ENCODE data around the gene PBXIP1. TPM values are rescaled to one million over a fixed set of nuclear protein-coding genes. Genes with fewer than 3 reads are reported as not detected.
"Not testable (repeated sequence)": the region's sequence is repeated elsewhere in the genome, so short reads cannot be mapped to it uniquely, and the experiment has no call there.

The PBXIP1 gene
- total RNA-seq, 8 experiments from 2014 or later, result 12.4 to 156 (median 30.8) TPM

DNA sequence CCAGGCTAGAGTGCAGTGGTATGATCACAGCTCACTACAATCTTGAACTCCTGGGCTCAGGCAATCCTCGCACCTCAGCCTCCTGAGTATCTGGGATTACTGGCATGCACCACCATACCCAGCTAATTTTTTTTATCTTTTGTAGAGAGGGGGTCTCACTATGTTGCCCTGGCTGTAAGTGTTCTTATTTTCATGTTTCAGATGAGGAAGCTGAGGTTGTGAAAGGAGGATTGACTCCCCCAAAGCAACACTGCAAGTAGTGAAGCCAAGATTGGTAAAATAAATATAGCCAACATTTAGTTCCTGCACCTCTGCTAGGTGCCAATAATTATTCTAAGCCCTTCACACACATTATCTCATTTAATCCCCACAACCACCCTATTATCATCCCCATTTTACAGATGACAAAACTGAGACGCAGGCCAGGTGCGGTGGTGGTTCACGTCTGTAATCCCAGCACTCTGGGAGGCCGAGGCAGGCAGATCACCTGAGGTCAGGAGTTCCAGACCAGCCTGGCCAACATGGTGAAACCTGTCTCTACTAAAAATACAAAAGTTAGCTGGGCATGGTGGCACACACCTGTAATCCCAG, 21.4 kb downstream of the PBXIP1 start:
- in situ Hi-C loops (cut with MboI; ENCODE audit: low pct_unique_long_range_greater_than_20kb in 2 of 9, low sequenced_read_pairs in 9 of 9, unreplicated experiment in 9 of 9), result no loop called here
- peaks cover 7 to 17% of the 10 kb centered on the region in 2 donors for H3K4me1 ChIP-seq (replicated peaks in 1 of 2)
- no peak overlapping the region for H3K4me3 ChIP-seq
- no peak for ATAC-seq (replicated peaks in 6 of 8)
- H3K27ac ChIP-seq, result no peak overlapping the region
- WGBS, 10 experiments, result 83 to 100% (median 94%) methylated on average over 1 to 5 of the region's 5 CpGs; no CpG with 5 or more reads in 5 of the 10 experiments

DNA sequence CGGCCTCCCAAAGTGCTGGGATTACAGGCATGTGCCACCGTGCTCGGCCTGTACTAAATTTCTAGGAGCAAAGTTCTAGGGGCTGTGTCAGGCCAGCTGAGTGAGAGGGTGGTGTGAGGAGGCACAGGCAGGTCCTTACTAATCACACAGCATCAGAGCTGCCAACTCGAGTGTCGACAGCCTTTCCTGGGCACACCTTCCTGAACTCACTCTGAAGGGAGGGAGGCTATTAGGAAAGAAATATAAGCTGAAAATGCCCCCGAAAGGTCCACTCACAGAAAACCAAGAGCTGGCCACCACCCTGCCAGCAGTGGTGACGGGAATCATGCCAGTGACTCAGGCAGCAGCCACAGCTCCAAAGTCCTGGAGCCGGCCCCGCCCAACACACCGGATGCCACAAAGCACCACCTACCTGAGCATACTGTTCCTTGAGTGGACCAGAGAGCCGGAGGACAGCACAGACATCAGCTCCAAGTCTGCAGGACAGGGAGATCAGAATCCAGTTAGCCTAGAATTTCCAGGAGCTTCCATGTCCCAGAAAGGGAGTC, 23.9 kb downstream of the PBXIP1 start:
- in situ Hi-C loops (cut with MboI; ENCODE audit: low pct_unique_long_range_greater_than_20kb in 2 of 9, low sequenced_read_pairs in 9 of 9, unreplicated experiment in 9 of 9), result no loop called here
- H3K4me1 ChIP-seq (replicated peaks in 1 of 2), result peaks cover 7 to 8% of the 10 kb centered on the region in 2 donors
- H3K27ac ChIP-seq, result no peak overlapping the region
- no peak for ATAC-seq (replicated peaks in 6 of 8)
- 82 to 100% (median 97%) methylated on average over 2 to 9 of the region's 11 CpGs; no CpG with 5 or more reads in 2 of the 10 experiments for WGBS, 10 experiments
- no peak overlapping the region for H3K4me3 ChIP-seq

DNA sequence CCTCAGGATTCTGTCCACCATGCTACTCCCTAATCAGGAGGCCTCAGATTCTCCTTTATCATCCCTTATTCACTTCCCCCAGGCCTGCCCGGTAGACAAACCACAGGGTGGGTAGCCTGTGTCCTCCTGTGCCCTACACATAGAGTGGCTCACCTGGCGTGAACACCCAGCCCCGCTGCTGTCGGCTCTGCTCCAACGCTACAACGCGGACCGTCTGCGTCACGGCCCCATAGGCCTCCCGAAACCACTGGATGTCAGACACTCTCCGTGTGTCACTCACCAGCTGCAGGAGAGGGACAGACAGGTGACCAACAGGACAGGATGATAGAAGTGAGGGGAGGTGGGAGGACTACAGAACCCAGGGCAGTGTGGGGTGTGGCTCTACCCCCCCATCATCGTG, 29.7 kb downstream of the PBXIP1 start:
- Histone ChIP-seq H3K27ac (no peak overlapping the region), H3K4me3 (no peak overlapping the region), H3K4me1 (replicated peaks in 1 of 2) (no peaks in the 10 kb centered on the region)
- no peak for ATAC-seq (replicated peaks in 6 of 8)
- WGBS, 10 experiments, result 59 to 100% (median 88%) methylated on average over 1 to 10 of the region's 13 CpGs; no CpG with 5 or more reads in 4 of the 10 experiments
- in situ Hi-C loops (cut with MboI; ENCODE audit: low pct_unique_long_range_greater_than_20kb in 2 of 9, low sequenced_read_pairs in 9 of 9, unreplicated experiment in 9 of 9), result no loop called here

DNA sequence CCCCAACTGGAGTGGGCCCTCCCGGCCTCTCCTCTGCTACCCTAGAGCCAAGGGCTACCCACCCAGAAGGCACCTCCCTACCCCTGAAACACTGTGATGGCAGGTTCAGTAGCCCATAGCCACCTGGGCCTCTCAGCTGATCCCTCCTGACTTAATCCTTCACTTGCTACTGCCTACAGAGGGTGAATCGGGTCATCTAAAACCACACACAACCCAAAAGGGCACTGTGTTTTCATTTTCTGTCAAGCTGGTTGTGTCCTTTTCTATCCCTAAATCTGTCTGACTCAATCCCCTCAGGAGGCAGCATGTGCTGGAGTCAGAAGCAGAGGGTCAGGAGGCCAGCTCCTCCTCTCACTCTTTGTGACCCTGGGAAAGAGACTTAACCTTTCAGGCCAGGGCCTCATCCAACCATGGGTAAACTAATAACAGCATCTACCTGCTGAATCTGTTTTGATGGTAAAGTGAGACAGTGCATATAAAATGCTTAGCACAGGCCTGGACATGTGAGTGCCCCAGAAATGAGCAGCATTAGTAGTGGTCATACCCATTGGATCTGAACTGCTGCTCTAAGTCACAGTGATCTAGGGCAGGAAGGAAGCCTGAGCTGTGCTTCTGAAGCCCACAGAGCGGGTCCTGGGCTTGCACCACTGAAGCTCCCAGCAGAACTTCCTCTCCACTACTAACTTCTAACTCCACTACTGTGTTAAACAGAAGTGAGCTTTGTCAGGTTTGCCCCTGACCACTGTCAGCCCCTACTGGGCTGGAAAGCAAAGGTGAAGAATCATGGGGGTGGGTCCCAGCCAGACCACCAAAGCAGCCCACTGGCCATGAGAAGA, 30.3 kb downstream of the PBXIP1 start:
- Histone ChIP-seq H3K4me3 (no peak overlapping the region), H3K4me1 (replicated peaks in 1 of 2) (no peaks in the 10 kb centered on the region), H3K27ac (no peak overlapping the region)
- in situ Hi-C loops (cut with MboI; ENCODE audit: low pct_unique_long_range_greater_than_20kb in 2 of 9, low sequenced_read_pairs in 9 of 9, unreplicated experiment in 9 of 9), result no loop called here
- ATAC-seq (replicated peaks in 6 of 8), result no peak
- 80 to 100% (median 100%) methylated on average over 1 to 2 of the region's 3 CpGs; no CpG with 5 or more reads in 4 of the 10 experiments for WGBS, 10 experiments

DNA sequence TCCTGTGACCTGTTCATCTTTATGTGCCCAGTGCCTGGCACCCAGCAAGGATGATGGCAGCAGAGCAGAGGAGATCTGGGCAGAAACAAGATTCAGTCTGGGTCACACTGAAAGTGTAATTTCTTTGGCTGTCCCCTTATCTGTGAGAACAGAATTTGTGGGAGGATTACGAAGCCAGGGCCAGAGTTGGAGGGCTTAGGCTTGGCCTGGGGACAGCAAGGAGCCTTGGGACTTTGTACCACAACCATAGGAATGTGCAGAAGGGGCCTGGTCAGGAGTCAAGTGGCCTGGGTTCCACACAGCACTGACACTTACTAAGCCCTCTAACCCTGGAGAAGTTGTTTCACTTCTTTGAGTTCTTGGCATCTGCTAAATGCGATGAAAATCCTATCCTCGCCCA, 32.2 kb downstream of the PBXIP1 start:
- Histone ChIP-seq H3K4me3 (no peak overlapping the region), H3K27ac (no peak overlapping the region), H3K4me1 (replicated peaks in 1 of 2) (no peaks in the 10 kb centered on the region)
- in situ Hi-C loops (cut with MboI; ENCODE audit: low pct_unique_long_range_greater_than_20kb in 2 of 9, low sequenced_read_pairs in 9 of 9, unreplicated experiment in 9 of 9), result loop anchor here in 1 of 9 experiments (25.0 kb wide), 1 partner anchor 111 kb away; no protein-coding TSS in a partner anchor
- ATAC-seq (replicated peaks in 6 of 8), result no peak
- 82 to 100% (median 100%) methylated on average over 1 to 3 of the region's 3 CpGs; no CpG with 5 or more reads in 3 of the 10 experiments for WGBS, 10 experiments

DNA sequence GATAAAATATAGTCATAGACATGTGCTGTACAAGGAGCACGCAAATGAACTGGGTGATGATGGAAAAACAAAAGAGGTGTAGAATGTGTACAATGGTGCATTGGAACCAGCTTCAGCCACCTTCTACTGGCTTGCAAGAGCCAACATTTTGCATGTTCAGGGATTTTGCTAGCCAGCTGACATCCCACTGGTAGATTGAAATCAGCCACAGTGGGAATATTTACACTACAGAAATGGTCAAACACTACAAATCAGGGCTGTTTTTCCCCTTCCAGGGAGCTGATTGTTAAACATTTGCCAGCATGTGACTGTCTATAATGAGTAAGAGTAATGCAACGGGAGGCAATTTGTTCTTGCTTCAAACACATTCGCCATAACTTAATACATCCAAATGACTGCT, 42.6 kb downstream of the PBXIP1 start:
- in situ Hi-C loops (cut with MboI; ENCODE audit: low pct_unique_long_range_greater_than_20kb in 2 of 9, low sequenced_read_pairs in 9 of 9, unreplicated experiment in 9 of 9), result loop anchor here in 1 of 9 experiments (25.0 kb wide), 1 partner anchor 101 kb away; no protein-coding TSS in a partner anchor
- peak in 4 of 8 experiments; percentile 24 to 79 (median 34) for ATAC-seq (replicated peaks in 6 of 8)
- H3K4me3 ChIP-seq, result no peak overlapping the region
- H3K4me1 ChIP-seq (replicated peaks in 1 of 2), result peaks cover 0 to 2% of the 10 kb centered on the region in 2 donors
- H3K27ac ChIP-seq, result no peak overlapping the region
- WGBS, 10 experiments, result 48 to 100% (median 71%) methylated on average over 1 to 3 of the region's 3 CpGs; no CpG with 5 or more reads in 1 of the 10 experiments

DNA sequence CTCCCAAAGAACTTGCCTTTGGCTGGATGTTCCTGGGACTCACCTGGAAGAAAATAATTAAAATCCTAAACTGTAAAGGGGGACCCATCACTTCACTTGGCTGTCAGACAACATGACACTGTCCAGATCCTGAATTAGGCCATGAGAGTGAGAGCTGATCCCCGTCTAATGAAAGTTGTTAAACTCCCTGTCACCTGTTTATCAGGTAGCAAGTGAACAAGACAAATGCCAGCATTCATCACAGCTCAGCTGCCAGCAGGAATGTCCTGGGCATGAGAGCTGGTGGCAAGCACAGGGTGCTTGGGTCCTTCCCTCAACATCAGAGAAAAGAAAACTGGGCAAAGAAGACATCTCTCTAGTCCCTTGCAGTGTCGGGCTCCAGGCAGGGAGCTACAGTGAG, 43.1 kb downstream of the PBXIP1 start:
- Histone ChIP-seq H3K4me3 (no peak overlapping the region), H3K27ac (no peak overlapping the region), H3K4me1 (replicated peaks in 1 of 2) (peaks cover 0 to 2% of the 10 kb centered on the region in 2 donors)
- no peak for ATAC-seq (replicated peaks in 6 of 8)
- in situ Hi-C loops (cut with MboI; ENCODE audit: low pct_unique_long_range_greater_than_20kb in 2 of 9, low sequenced_read_pairs in 9 of 9, unreplicated experiment in 9 of 9), result loop anchor here in 1 of 9 experiments (25.0 kb wide), 1 partner anchor 100 kb away; no protein-coding TSS in a partner anchor
- WGBS, 10 experiments, result 46 to 100% (median 83%) methylated on average over 1 to 2 of the region's 2 CpGs; no CpG with 5 or more reads in 3 of the 10 experiments

DNA sequence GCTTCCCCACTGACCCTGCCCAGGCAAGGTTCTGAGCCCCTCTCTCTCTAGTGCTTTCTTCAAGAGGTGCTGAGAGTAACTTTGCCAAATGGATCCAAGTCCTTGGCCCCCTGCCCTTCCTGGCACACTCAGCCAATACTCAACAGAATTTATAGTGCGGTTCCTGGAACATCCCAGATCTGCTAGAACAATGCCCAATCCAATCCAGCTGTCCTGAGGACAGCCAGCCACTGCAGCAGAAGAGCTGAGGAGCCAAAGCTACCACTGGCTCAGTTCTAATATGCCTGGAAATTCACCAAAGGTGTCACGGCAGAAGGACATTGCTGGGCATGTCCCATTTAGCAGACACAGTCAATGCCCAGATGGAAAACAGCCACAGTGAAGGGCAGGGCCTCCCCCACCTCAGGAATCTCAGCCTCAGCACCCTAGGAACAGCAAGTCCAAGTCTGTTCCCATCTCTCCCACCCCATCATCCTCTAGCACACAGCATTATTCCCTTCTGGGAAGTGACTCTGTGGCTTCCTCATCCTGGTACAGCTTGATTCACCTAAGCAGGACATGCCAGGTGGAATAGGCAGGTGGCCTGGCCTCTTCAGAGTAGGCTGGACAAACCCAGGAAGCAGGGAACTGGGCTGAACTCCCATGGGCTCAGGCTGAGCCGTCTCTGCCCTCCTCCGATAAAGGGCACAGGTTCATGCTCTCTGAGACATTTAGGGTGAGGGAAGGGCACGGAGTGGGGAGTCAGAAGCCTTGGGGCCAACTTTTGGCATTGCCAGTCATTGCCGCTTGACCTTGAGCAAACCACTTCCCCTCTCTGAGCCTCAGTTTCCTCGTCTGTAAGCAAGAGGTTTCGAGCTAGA, 44.0 kb downstream of the PBXIP1 start:
- Histone ChIP-seq H3K4me3 (no peak overlapping the region), H3K4me1 (replicated peaks in 1 of 2) (peaks cover 0 to 2% of the 10 kb centered on the region in 2 donors), H3K27ac (no peak overlapping the region)
- no peak for ATAC-seq (replicated peaks in 6 of 8)
- WGBS, 10 experiments, result 0 to 100% (median 79%) methylated on average over 1 to 8 of the region's 8 CpGs; no CpG with 5 or more reads in 2 of the 10 experiments
- in situ Hi-C loops (cut with MboI; ENCODE audit: low pct_unique_long_range_greater_than_20kb in 2 of 9, low sequenced_read_pairs in 9 of 9, unreplicated experiment in 9 of 9), result loop anchor here in 1 of 9 experiments (25.0 kb wide), 1 partner anchor 100 kb away; no protein-coding TSS in a partner anchor

DNA sequence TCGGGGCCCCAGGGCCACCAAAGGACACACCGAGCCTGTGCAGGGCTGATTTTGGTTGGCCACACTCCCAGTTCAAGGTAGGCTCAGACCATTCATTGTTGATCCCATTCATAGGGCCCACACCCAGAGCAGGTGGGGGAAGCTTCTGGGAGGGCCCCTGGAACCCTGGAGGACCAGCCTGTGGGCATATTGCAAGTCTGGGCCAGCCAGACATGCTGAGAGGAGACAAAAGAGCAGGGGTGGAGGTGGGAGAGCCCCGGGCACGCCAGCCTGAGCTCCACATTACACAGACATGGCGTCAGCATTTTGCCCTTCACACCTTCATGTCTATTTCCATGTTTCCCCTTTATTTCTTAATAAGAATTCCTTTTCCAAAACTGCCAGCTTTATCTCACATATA, 45.0 kb downstream of the PBXIP1 start:
- H3K27ac ChIP-seq, result no peak overlapping the region
- peaks cover 0 to 2% of the 10 kb centered on the region in 2 donors for H3K4me1 ChIP-seq (replicated peaks in 1 of 2)
- no peak overlapping the region for H3K4me3 ChIP-seq
- in situ Hi-C loops (cut with MboI; ENCODE audit: low pct_unique_long_range_greater_than_20kb in 2 of 9, low sequenced_read_pairs in 9 of 9, unreplicated experiment in 9 of 9), result loop anchor here in 1 of 9 experiments (25.0 kb wide), 1 partner anchor 99 kb away; no protein-coding TSS in a partner anchor
- WGBS, 10 experiments, result 39 to 100% (median 65%) methylated on average over 1 to 5 of the region's 5 CpGs; no CpG with 5 or more reads in 2 of the 10 experiments
- ATAC-seq (replicated peaks in 6 of 8), result no peak

DNA sequence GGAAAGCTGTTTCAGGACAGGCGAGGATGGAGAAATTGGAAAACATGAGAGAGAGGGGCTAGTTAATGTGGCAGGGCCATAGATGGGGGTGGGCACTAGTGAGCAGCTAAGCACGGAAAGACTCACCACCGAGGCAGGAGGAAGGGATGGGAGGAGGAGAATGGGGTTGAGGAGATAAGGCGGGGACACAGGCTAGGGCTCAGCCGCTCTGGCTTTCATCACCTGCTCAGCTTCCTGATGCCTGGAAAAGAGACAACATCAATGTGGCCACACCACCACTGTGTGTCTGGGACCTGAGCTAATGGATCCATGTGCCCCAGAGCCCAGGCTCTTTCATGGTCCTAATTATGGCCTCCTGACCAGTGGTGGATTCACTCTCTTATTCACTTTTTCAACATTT, 47.0 kb downstream of the PBXIP1 start:
- Histone ChIP-seq H3K4me3 (no peak overlapping the region), H3K27ac (no peak overlapping the region), H3K4me1 (replicated peaks in 1 of 2) (peaks cover 0 to 2% of the 10 kb centered on the region in 2 donors)
- ATAC-seq (replicated peaks in 6 of 8), result no peak
- in situ Hi-C loops (cut with MboI; ENCODE audit: low pct_unique_long_range_greater_than_20kb in 2 of 9, low sequenced_read_pairs in 9 of 9, unreplicated experiment in 9 of 9), result loop anchor here in 1 of 9 experiments (25.0 kb wide), 1 partner anchor 97 kb away; no protein-coding TSS in a partner anchor
- WGBS, 10 experiments, result 75 to 100% (median 81%) methylated on average over 1 to 5 of the region's 5 CpGs; no CpG with 5 or more reads in 1 of the 10 experiments

DNA sequence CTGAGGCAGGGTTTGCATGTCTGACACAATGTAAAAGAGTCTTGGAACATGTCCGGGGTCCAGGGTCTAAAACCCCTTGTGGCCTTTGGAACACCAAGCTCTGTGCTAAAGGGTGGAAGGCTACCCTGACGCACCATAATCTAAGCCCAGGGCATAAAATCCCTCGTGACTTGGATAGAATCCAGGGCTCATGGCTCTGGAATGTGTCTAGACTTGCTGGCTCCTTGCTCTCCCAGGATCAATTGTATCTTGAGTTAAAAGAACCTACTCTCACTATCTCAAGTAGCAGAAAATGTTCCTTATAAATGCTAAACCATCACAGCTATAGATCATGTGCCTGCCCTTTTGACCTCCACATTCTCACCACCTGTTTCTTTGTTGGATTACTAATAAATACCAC, 47.8 kb downstream of the PBXIP1 start:
- 29 to 100% (median 82%) methylated on average over 1 to 2 of the region's 3 CpGs; no CpG with 5 or more reads in 4 of the 10 experiments for WGBS, 10 experiments
- ATAC-seq (replicated peaks in 6 of 8); H3K4me1 ChIP-seq (replicated peaks in 1 of 2); H3K4me3 ChIP-seq; H3K27ac ChIP-seq: not testable (repeated sequence)
- in situ Hi-C loops (cut with MboI; ENCODE audit: low pct_unique_long_range_greater_than_20kb in 2 of 9, low sequenced_read_pairs in 9 of 9, unreplicated experiment in 9 of 9), result loop anchor here in 1 of 9 experiments (25.0 kb wide), 1 partner anchor 96 kb away; no protein-coding TSS in a partner anchor

DNA sequence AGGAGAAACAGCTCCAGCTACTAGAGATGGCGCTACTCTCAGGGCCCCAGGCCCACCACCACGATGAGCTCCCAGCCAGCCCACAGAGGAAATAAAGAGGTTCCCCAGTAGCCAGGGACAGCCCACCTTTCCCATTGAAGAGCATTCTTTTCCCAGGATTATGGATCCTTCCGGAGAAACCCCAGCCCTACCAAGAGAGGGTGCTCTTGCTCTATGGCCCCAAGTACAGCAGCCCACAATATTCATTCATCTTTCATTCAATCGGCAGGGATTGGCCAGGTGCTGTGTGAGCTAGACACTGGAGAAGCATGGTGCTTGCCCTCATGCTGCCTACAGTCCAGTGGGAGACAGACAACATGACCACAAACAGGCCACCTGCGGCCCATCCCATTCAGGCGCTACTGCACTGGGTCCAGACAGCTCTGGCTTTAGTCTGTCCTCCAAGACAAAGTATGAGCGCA, 49.2 kb downstream of the PBXIP1 start:
- ATAC-seq (replicated peaks in 6 of 8), result no peak
- 73 to 100% (median 94%) methylated on average over 1 to 5 of the region's 7 CpGs; no CpG with 5 or more reads in 2 of the 10 experiments for WGBS, 10 experiments

More for the DNA sequence above, 49.2 kb downstream of the PBXIP1 start:
- no peak overlapping the region for H3K4me3 ChIP-seq
- in situ Hi-C loops (cut with MboI; ENCODE audit: low pct_unique_long_range_greater_than_20kb in 2 of 9, low sequenced_read_pairs in 9 of 9, unreplicated experiment in 9 of 9), result loop anchor here in 1 of 9 experiments (25.0 kb wide), 1 partner anchor 94 kb away; no protein-coding TSS in a partner anchor
- H3K4me1 ChIP-seq (replicated peaks in 1 of 2), result no peaks in the 10 kb centered on the region
- H3K27ac ChIP-seq, result no peak overlapping the region
